MM.1S (cell line): ENCODE measurements around the gene DNAAF5.
"Not testable (repeated sequence)": the region's sequence is repeated elsewhere in the genome, so short reads cannot be mapped to it uniquely, and the experiment has no call there.

Source experiments
- DNase-seq: peaks from one replicate; pipeline ENCODE4 v3.0.0-alpha.2; 2015
- H2AFZ ChIP-seq: fragments of 300-600 bp; sonication (generic); 2 replicates; pipeline ENCODE4 v1.6.0; 2016; ENCODE audit warnings: antibody characterized with exemption, low read length
- H3F3A ChIP-seq: fragments of 300-600 bp; sonication (generic); 2 replicates; pipeline ENCODE4 v1.6.1; 2016; ENCODE audit warnings: mild to moderate bottlenecking, antibody characterized with exemption, low read length, moderate library complexity, mixed read lengths; ENCODE audit not compliant: insufficient read depth
- H3K27ac ChIP-seq: fragments of 300-600 bp; sonication (generic); 2 replicates; pipeline ENCODE4 v1.5.1; 2016; ENCODE audit warnings: mild to moderate bottlenecking, low read length
- H3K27me3 ChIP-seq: fragments of 300-600 bp; sonication (generic); replicated peaks from 2 replicates; pipeline ENCODE4 v1.6.0; 2016; ENCODE audit warnings: low read length; ENCODE audit not compliant: insufficient read depth
- H3K36me3 ChIP-seq: fragments of 300-600 bp; sonication (generic); replicated peaks from 2 replicates; pipeline ENCODE4 v1.6.1; 2016; ENCODE audit warnings: mild to moderate bottlenecking, low read length, mixed read lengths; ENCODE audit not compliant: insufficient read depth
- H3K4me1 ChIP-seq: fragments of 300-600 bp; sonication (generic); 2 replicates; pipeline ENCODE4 v1.6.1; 2016; ENCODE audit warnings: low read length, mixed read lengths
- H3K4me2 ChIP-seq: fragments of 300-600 bp; sonication (generic); 2 replicates; pipeline ENCODE4 v1.6.0; 2016; ENCODE audit warnings: low read depth, low read length
- H3K4me3 ChIP-seq: fragments of 300-600 bp; sonication (generic); 2 replicates; pipeline ENCODE4 v1.5.1; 2016; ENCODE audit warnings: low read length, mixed read lengths
- H3K79me2 ChIP-seq: fragments of 300-600 bp; sonication (generic); 2 replicates; pipeline ENCODE4 v1.6.1; 2016; ENCODE audit warnings: mixed run types, low read length, mixed read lengths
- H3K9ac ChIP-seq: fragments of 300-600 bp; sonication (generic); 2 replicates; pipeline ENCODE4 v1.6.1; 2016; ENCODE audit warnings: low read length, mixed read lengths
- H3K9me2 ChIP-seq: fragments of 300-600 bp; sonication (generic); replicated peaks from 2 replicates; pipeline ENCODE4 v1.6.1; 2016; ENCODE audit warnings: mild to moderate bottlenecking, low read length, mixed read lengths; ENCODE audit not compliant: insufficient read depth
- H3K9me3 ChIP-seq: fragments of 300-600 bp; sonication (generic); replicated peaks from 2 replicates; pipeline ENCODE4 v1.6.1; 2016; ENCODE audit warnings: mild to moderate bottlenecking, low read length, mixed read lengths; ENCODE audit not compliant: insufficient read depth
- H4K20me1 ChIP-seq: fragments of 300-600 bp; sonication (generic); 2 replicates; pipeline ENCODE4 v1.6.1; 2016; ENCODE audit warnings: mild to moderate bottlenecking, low read length, moderate library complexity, mixed read lengths; ENCODE audit not compliant: insufficient read depth
- CTCF ChIP-seq: fragments of 300-600 bp; sonication (generic); IDR thresholded peaks from 2 replicates; pipeline ENCODE4 v1.5.1; 2016; ENCODE audit warnings: antibody characterized with exemption, low read length, mixed read lengths
- EZH2 ChIP-seq: fragments of 300-600 bp; sonication (generic); optimal IDR thresholded peaks from 2 replicates; pipeline ENCODE3; 2017; ENCODE audit warnings: low read depth, mild to moderate bottlenecking, antibody characterized with exemption, low read length, mixed read lengths
- EZH2phosphoT487 ChIP-seq: fragments of 300-600 bp; sonication (generic); IDR thresholded peaks from 2 replicates; pipeline ENCODE4 v1.6.1; 2018; ENCODE audit warnings: antibody characterized with exemption, low read length

DNAAF5 gene

GRCh38 chr7:800692-801091 lies 74.2 kb downstream of the DNAAF5 start:
- H3K4me3 ChIP-seq = no peak overlapping the region

DNA sequence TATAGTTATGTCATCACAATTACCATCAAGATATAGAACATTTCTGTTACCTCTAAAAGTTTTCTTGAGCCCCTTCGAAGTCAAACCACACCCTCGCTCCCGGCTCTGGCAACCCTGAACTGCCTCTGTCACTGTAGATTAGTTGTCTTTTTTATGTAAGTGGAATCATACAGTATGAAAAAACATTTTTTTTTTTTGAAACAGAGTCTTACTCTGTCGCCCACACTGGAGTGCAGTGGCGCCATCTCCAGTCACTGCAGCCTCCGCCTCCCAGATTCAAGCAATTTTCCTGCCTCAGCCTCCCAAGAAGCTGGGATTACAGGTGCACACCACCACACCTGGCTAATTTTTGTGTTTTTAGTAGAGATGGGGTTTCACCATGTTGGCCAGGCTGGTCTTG lies 74.9 kb downstream of the DNAAF5 start:
- not testable (repeated sequence) for H3K4me3 ChIP-seq, H3K9me2 ChIP-seq, H3K4me2 ChIP-seq, H3K27me3 ChIP-seq, H3F3A ChIP-seq, H3K4me1 ChIP-seq, H3K9ac ChIP-seq, H3K79me2 ChIP-seq, H3K27ac ChIP-seq, H3K36me3 ChIP-seq, DNase-seq, H2AFZ ChIP-seq, H3K9me3 ChIP-seq, H4K20me1 ChIP-seq

More at GRCh38 chr7:800692-801091, 74.2 kb downstream of the DNAAF5 start:
- no peak for DNase-seq
- Histone ChIP-seq H2AFZ (no peak overlapping the region), H3K9me3 (no peaks in the 10 kb centered on the region), H3K9me2 (no peaks in the 10 kb centered on the region), H3K27ac (no peak overlapping the region), H3K27me3 (no peaks in the 10 kb centered on the region), H3K4me1 (no peaks in the 10 kb centered on the region), H3K9ac (no peak overlapping the region), H3K79me2 (no peaks in the 10 kb centered on the region), H3K4me2 (no peak overlapping the region), H3F3A (no peaks in the 10 kb centered on the region), H3K36me3 (no peaks in the 10 kb centered on the region), H4K20me1 (no peaks in the 10 kb centered on the region)
- no peak for TF ChIP-seq CTCF
- no peak for TF ChIP-seq EZH2phosphoT487
- no peak for TF ChIP-seq EZH2

DNA sequence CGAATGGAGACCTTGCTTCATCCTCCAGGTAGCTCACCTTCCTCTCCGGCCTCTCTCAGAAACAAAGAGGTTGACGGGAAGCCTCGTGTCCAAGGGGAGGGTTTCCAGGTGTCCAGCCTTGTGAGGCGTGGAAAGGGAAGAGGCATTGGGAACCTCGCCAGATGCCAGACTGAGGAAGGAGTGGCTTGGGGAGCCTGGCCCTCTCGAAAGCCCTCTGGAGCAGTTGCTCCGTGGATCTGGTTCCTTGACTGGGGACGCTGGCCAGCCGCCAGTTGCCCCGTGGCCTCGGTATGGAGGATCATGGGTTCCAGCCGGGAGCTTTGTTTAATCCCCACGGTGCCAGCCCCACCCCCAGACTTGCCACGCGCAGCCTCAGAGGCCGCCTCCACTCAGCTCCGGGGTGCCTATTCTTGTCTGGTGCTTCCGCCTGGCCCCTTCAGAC lies 75.5 kb downstream of the DNAAF5 start:
- Histone ChIP-seq H3K4me1 (no peaks in the 10 kb centered on the region), H3K27ac (no peak overlapping the region), H3K4me2 (no peak overlapping the region), H2AFZ (no peak overlapping the region), H4K20me1 (no peaks in the 10 kb centered on the region), H3K27me3 (no peaks in the 10 kb centered on the region), H3K4me3 (no peak overlapping the region), H3K9me3 (no peaks in the 10 kb centered on the region), H3K9me2 (no peaks in the 10 kb centered on the region), H3K79me2 (no peaks in the 10 kb centered on the region), H3F3A (no peaks in the 10 kb centered on the region), H3K36me3 (no peaks in the 10 kb centered on the region), H3K9ac (no peak overlapping the region)
- no peak for TF ChIP-seq EZH2
- DNase-seq = no peak

DNA sequence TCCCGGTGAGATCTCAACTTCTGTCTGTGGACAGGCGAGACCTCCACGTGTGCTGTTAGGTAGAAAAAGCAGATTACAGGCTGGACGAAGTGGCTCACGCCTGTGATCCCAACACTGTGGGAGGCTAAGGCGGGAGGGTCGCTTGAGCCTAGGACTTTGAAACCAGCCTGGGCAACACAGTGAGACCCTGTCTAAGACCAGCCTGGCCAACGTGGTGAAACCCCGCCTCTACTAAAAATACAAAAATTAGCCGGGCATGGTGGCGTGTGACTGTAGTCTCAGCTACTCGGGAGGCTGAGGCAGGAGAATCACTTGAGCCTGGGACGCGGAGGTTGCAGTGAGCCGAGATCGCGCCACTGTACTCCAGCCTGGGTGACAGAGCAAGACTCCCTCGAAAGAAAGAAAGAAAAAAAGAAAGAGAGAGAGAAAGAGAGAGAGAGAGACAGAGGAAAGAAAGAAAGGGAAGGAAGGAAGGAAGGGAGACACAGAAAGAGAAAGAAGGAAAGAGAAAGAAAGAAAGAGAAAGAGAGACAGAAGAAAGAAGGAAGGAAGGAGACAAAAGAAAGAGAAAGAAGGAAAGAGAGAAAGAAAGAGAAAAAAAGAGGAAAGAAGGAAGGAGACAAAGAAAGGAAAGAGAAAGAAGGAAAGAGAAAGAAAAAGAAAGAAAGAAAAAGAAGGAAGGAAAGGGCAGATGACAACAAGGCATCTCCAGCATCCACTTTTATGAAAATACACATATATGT lies 76.2 kb downstream of the DNAAF5 start:
- no peaks in the 10 kb centered on the region for H3K4me1 ChIP-seq
- no peak for TF ChIP-seq CTCF
- no peak for TF ChIP-seq EZH2
- no peak for TF ChIP-seq EZH2phosphoT487
- H3F3A ChIP-seq = no peaks in the 10 kb centered on the region
- H3K9ac ChIP-seq = no peak overlapping the region
- no peak overlapping the region for H3K27ac ChIP-seq
- H3K36me3 ChIP-seq = no peaks in the 10 kb centered on the region
- DNase-seq = no peak
- H3K4me3 ChIP-seq = no peak overlapping the region
- H3K4me2 ChIP-seq = no peak overlapping the region
- H3K79me2 ChIP-seq = no peaks in the 10 kb centered on the region
- no peaks in the 10 kb centered on the region for H3K9me3 ChIP-seq
- H3K9me2 ChIP-seq = no peaks in the 10 kb centered on the region
- H2AFZ ChIP-seq = no peak overlapping the region
- H3K27me3 ChIP-seq = no peaks in the 10 kb centered on the region
- H4K20me1 ChIP-seq = no peaks in the 10 kb centered on the region
